Skeletal muscle satellite cell (primary cell): ENCODE results near the gene RBM7.
A peak's percentile ranks its signal among the peaks of the same experiment; 100 is the strongest.

Source experiments
- H3K27me3 ChIP-seq: 2 replicates; pipeline ENCODE4 v1.7.0; 2013; ENCODE audit warnings: low read length; ENCODE audit not compliant: control insufficient read depth, insufficient read depth
- H3K36me3 ChIP-seq: 2 replicates; pipeline ENCODE4 v1.7.0; 2013; ENCODE audit warnings: mild to moderate bottlenecking, control low read depth, low read length; ENCODE audit not compliant: insufficient read depth
- H3K4me1 ChIP-seq: 2 replicates; pipeline ENCODE4 v1.7.0; 2013; ENCODE audit warnings: low read length; ENCODE audit not compliant: control insufficient read depth, insufficient read depth
- H3K4me2 ChIP-seq: 2 replicates; pipeline ENCODE4 v1.7.0; 2013; ENCODE audit warnings: mild to moderate bottlenecking, low read length
- H3K4me3 ChIP-seq: 2 replicates; pipeline ENCODE4 v1.7.0; 2013; ENCODE audit warnings: low read length
- H3K9ac ChIP-seq: 2 replicates; pipeline ENCODE4 v1.7.0; 2013; ENCODE audit warnings: mild to moderate bottlenecking, low read depth, low read length, moderate library complexity
- H3K9me3 ChIP-seq: replicated peaks from 2 replicates; pipeline ENCODE4 v1.7.0; 2013; ENCODE audit warnings: mild to moderate bottlenecking, control low read depth, low read length

The RBM7 gene

DNA sequence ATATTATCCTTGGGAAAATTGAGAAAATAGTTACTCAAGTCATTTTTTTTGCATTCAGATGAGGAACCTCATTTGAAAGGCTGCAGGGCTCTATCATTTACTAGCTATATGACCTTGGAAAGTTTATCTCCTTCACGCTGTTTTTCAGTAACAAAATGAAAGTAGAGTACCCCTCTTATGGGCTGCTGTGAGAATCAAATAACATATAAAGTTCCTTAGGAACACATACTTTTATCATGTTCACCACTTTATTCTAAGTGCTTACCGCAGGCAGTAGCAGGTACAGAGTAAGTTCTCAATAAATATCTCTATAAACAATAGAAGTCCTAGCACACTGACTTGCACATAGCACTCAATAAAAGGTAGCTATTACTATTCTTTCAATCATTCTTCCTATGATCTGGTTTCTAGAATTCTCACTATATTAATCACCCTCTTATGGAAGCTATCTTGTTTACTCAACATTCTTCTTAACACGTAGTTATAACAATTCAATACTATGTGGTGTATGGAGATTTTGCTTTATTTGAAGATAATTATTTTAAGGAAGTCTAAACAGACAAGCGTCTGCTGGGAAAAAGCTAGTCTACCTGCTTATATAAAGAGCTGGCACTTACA lies 2.1 kb upstream of the RBM7 start:
- H3K4me2 ChIP-seq, result peak overlapping the region; percentile 90
- H3K4me1 ChIP-seq, result peaks cover 27% of the 10 kb centered on the region
- H3K9ac ChIP-seq, result no peak overlapping the region
- H3K27me3 ChIP-seq, result no peaks in the 10 kb centered on the region
- H3K4me3 ChIP-seq, result no peak overlapping the region
- H3K36me3 ChIP-seq, result peaks cover 7% of the 10 kb centered on the region
- H3K9me3 ChIP-seq, result no peaks in the 10 kb centered on the region

DNA sequence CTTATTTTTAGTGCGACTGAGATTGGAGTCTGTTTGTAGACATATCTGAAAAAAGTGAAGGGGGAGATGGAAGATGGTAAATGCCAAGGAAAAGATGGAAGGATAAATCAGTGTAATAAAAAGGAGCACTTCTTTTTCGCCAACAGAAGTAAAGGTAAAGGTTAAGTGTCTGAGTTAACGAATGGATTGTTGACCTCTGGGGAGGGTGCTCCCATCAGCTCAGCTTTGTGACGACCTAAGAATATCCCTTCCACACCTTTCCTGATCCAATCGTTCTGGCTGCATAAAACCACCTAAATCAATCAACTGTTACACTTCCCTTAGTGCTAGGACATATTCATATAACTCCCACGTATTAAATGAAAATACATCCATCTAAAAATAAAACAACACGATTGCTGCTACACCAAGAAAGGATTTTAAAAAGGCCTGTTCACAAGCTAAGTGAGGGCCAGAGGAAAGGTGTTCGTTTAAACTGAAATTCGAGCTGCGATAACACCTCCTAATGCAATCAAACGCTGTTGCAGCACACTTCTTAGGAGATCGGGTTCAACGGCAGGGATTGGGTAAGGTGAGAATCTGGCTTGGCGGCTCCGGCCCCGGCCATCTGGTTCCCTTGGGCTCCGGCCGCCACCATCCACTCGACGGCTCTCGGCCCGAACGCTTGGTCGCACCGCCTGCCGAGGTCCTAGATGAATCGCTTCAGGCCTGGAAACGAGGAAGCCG lies 813 bp upstream of the RBM7 start:
- H3K4me1 ChIP-seq, result peaks cover 27% of the 10 kb centered on the region
- peak overlapping the region; percentile 83 for H3K4me3 ChIP-seq

DNA sequence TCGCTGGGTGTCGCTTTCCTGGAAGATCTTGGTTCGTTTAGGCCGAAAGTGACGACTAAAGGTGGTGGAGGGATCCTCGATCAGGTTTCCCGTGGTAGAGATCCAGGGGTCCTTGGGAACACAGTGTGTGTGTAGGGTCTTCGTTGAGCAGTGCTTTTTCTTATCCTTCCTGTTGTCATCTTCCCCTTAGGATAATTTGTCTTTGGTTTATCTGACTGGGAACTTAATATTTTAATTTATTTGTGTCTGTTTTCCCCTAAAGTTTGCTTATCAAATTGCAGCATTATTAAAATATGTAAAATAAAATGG lies 403 bp downstream of the RBM7 start:
- Histone ChIP-seq H3K9me3 (no peaks in the 10 kb centered on the region), H3K4me1 (peaks cover 33% of the 10 kb centered on the region), H3K4me3 (peak overlapping the region; percentile 83), H3K27me3 (no peaks in the 10 kb centered on the region), H3K4me2 (peak overlapping the region; percentile 84), H3K36me3 (peaks cover 29% of the 10 kb centered on the region), H3K9ac (peak overlapping the region; percentile 97)

More for the DNA sequence above, 813 bp upstream of the RBM7 start:
- Histone ChIP-seq H3K27me3 (no peaks in the 10 kb centered on the region), H3K4me2 (peak overlapping the region; percentile 90), H3K36me3 (peaks cover 17% of the 10 kb centered on the region), H3K9me3 (no peaks in the 10 kb centered on the region), H3K9ac (peak overlapping the region; percentile 97)

DNA sequence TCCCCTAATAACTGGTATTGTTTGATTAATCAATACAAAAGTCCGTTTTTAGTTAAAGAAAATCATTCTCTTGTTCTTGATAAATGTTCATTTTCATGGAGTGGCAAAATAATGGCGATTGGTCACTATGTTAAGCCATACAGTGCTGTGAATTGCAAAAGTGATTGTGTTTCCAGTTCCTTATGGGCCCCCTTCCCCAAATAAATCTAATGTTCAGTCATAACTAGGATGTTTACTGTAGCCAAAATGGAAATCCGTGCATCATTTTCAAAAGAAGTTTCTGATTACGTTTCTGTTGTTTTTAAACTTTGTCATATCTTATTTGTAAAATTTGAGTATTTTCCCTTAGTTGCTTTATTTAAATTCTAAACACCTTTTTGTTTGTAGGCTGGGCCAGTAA lies 845 bp downstream of the RBM7 start:
- peak overlapping the region; percentile 83 for H3K4me3 ChIP-seq
- H3K9me3 ChIP-seq, result no peaks in the 10 kb centered on the region
- peak overlapping the region; percentile 97 for H3K9ac ChIP-seq
- H3K4me1 ChIP-seq, result peaks cover 33% of the 10 kb centered on the region
- H3K4me2 ChIP-seq, result peak overlapping the region; percentile 84
- H3K36me3 ChIP-seq, result peaks cover 33% of the 10 kb centered on the region
- no peaks in the 10 kb centered on the region for H3K27me3 ChIP-seq

DNA sequence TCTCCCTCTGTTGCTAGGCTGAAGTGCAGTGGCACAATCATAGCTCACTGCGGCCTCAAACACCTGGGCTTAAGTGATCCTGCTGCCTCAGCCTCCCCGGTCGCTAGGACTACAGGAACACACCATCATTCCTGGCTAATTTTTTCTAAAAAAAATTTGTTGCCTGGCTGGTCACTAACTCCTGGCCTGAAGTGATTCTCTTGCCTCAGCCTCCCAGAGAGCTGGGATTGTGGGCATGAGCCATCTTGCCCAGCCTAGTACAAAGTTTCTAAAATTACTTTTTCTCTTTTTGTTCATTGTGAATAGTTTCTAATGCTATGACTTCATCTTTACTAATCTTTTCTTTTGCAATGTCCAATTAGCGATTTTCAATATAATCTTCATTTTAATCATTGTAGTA lies 12.5 kb downstream of the RBM7 start:
- Histone ChIP-seq H3K4me3 (no peak overlapping the region), H3K4me1 (no peaks in the 10 kb centered on the region), H3K4me2 (no peak overlapping the region), H3K9ac (no peak overlapping the region), H3K27me3 (no peaks in the 10 kb centered on the region), H3K36me3 (peaks cover 36% of the 10 kb centered on the region), H3K9me3 (no peaks in the 10 kb centered on the region)

DNA sequence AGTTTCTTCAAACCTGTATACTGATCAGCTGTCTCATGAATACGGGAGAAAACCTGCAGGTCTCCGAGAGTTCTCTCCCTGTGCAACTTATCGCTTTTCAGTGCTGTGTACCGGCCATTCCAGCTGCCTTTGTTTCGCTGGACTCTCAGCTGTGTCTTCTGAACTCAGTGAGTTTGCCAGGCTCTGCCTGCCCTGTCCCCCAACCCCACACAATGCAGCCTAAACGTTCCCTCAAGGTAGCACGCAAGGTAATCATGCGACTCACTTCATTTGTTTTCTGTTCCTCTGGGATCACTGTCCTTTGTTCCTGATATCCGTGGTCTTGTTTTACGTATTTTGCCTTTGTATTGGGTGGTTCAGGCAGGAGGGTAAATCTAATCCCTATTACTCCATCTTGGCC lies 13.5 kb downstream of the RBM7 start:
- Histone ChIP-seq H3K27me3 (no peaks in the 10 kb centered on the region), H3K4me3 (no peak overlapping the region), H3K4me1 (no peaks in the 10 kb centered on the region), H3K4me2 (no peak overlapping the region), H3K36me3 (peaks cover 28% of the 10 kb centered on the region), H3K9me3 (no peaks in the 10 kb centered on the region), H3K9ac (no peak overlapping the region)

DNA sequence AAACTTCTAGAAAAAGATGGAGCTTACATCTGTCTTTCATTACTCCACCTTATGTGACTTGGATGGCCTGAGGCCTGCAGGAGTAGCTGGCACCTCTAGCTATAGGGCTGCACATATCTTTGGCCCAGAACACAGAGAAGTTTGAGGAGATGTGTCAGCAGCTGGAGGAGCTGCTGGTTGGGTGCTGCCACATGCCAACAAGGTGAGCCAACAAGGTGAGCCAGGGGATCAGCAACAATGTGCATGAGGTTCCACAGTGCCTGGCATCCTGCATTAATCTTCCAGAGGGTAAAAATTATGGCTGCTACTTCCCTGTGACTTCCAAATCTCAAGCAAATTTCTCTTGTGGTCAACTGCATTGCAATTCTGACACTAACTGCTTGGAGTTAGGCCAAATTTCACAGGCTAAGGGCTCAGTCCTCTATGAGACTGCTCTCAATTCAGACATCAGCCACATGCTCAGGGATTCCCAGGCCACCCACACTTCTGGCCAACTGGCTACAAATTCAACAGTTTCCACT lies 16.0 kb downstream of the RBM7 start:
- H3K27me3 ChIP-seq, result no peaks in the 10 kb centered on the region
- H3K4me2 ChIP-seq, result no peak overlapping the region
- no peak overlapping the region for H3K4me3 ChIP-seq
- no peak overlapping the region for H3K9ac ChIP-seq
- no peaks in the 10 kb centered on the region for H3K9me3 ChIP-seq
- H3K36me3 ChIP-seq, result peaks cover 11% of the 10 kb centered on the region
- no peaks in the 10 kb centered on the region for H3K4me1 ChIP-seq

DNA sequence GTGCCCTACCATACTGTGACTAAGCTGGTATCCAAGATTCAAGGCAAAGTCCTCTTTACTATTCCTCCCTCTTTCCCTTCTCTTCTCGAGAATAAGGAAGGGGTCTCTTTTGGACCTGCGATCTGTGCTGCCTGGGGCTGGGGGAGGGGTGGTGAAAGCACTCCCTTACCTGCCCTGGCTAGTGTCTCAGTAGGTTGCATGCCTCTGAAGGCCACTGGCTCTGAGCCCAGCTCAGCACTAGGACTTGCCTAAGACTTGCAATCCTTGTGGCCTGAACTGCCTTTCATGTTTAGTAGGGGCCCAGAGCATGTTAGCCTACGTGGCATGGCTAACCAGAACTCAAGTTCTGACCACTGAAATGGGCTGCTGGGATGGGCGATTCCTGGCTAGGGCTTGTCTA lies 25.8 kb downstream of the RBM7 start:
- Histone ChIP-seq H3K4me2 (no peak overlapping the region), H3K36me3 (no peaks in the 10 kb centered on the region), H3K4me1 (no peaks in the 10 kb centered on the region), H3K9me3 (no peaks in the 10 kb centered on the region), H3K4me3 (no peak overlapping the region), H3K27me3 (no peaks in the 10 kb centered on the region), H3K9ac (no peak overlapping the region)

DNA sequence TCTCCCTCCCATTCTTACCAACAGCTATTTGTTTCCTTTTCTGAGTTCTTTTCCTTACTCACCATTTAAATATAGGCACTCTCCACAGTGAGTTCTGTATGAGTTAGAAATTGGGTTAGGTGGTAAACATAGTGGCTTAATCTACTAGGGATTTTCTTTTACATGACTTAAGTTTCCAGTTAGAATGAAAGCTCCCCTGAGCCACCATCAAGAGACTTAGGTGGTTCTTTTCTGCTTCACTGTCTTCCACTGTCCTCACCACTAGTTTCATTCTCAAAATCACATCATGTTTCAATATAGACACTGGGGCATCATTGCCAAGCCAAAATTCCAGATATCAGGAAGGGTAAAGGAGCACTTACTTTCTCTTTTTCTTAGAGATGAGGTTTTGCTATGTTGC lies 29.8 kb downstream of the RBM7 start:
- no peak overlapping the region for H3K4me2 ChIP-seq
- H3K4me3 ChIP-seq, result no peak overlapping the region
- H3K36me3 ChIP-seq, result no peaks in the 10 kb centered on the region
- H3K27me3 ChIP-seq, result no peaks in the 10 kb centered on the region
- no peaks in the 10 kb centered on the region for H3K9me3 ChIP-seq
- H3K9ac ChIP-seq, result no peak overlapping the region
- H3K4me1 ChIP-seq, result no peaks in the 10 kb centered on the region

DNA sequence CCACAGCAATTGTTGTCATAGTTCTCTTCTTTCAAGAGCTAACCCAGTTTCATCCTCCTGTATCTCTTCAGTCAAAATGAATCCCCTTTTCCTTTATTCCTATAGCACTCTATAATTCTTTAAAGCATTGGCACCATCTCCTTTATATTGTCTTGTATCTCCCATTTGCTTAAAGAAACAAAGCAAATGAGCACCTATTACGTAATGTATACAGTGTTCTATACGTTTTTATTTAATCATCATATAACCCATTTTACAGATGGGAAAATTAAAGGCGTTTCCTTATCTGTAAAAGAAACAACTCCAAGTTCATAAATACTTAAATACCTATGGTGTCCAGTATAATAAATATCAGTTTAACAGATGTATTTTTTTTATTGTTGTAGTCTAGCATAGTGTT lies 32.4 kb downstream of the RBM7 start:
- Histone ChIP-seq H3K36me3 (no peaks in the 10 kb centered on the region), H3K9me3 (no peaks in the 10 kb centered on the region), H3K4me2 (no peak overlapping the region), H3K4me1 (no peaks in the 10 kb centered on the region), H3K9ac (no peak overlapping the region), H3K4me3 (no peak overlapping the region), H3K27me3 (no peaks in the 10 kb centered on the region)

DNA sequence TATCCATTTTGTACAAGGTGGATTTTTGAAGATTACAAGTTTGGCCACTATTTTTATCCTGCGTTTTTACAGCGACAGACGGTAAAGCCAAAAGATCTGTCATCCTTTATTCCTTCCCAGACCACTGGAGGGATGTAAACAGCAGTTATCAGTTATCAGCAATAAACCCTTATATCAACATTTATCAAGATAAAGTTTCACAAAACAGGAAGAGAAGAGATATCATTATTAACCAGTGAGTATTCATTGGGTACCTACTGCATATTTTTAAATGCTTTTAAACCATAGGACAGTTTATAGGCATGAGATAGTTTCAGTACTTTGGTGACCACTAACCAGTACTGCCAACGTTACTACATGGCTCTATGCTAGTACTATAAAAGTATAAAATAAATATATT lies 32.9 kb downstream of the RBM7 start:
- H3K4me2 ChIP-seq, result no peak overlapping the region
- H3K9me3 ChIP-seq, result no peaks in the 10 kb centered on the region
- H3K27me3 ChIP-seq, result no peaks in the 10 kb centered on the region
- no peak overlapping the region for H3K9ac ChIP-seq
- H3K4me3 ChIP-seq, result no peak overlapping the region
- no peaks in the 10 kb centered on the region for H3K4me1 ChIP-seq
- no peaks in the 10 kb centered on the region for H3K36me3 ChIP-seq

DNA sequence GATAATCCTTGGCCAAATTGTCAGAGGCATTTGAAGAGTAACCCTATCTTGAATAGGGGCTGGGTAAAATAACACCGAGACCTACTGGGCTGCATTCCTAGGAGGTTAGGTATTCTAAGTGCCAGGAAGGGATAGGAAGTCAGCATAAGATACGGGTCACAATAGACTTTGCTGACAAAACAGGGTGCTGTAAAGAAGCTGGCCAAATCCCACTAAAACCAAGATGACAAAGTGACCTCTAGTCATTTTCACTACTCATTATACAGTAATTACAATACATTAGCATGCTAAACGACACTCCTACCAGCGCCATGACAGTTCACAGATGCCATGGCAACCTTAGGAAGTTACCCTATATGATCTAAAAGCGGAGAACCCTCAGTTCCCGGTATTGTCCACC lies 37.8 kb downstream of the RBM7 start:
- Histone ChIP-seq H3K4me1 (peaks cover 21% of the 10 kb centered on the region), H3K9ac (no peak overlapping the region), H3K4me2 (peak overlapping the region; percentile 85), H3K27me3 (no peaks in the 10 kb centered on the region), H3K9me3 (no peaks in the 10 kb centered on the region), H3K36me3 (peaks cover 7% of the 10 kb centered on the region), H3K4me3 (no peak overlapping the region)
